ENCODE data around the gene TBC1D2. TPM values are rescaled to one million over a fixed set of nuclear protein-coding genes. Genes with fewer than 3 reads are reported as not detected.
"Not testable (repeated sequence)": the region's sequence is repeated elsewhere in the genome, so short reads cannot be mapped to it uniquely, and the experiment has no call there.

The TBC1D2 gene
- total RNA-seq, 1 donor from 2014 or later = 5.0 TPM

GRCh38 chr9:98271479-98271878 is 16.0 kb upstream of the TBC1D2 start:
- intact Hi-C loops (cut with micrococcal nuclease) = no loop called here

GRCh38 chr9:98270284-98270683 is 14.8 kb upstream of the TBC1D2 start:
- intact Hi-C loops (cut with micrococcal nuclease) = not testable (repeated sequence)

DNA sequence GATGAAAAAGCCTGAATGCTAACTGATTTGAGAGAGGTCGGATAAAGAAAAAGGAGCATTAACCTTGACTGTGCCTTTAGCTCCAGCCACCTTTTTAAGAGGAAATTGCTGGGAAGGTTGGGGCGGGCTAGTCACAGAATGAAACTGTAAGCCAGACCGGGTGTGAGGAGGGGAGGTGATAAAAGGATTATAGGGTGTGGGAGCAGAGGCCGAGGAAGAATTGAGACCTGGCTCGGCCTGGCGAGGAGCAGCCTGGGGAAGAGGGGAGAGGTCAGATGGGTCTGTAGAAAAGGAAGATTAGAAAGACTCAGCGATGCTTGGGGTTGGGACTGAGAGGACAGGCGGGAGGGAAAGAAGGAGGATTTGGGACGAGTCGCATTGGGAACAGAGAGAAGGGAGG is 14.2 kb upstream of the TBC1D2 start:
- intact Hi-C loops (cut with micrococcal nuclease) = not testable (repeated sequence)

GRCh38 chr9:98267556-98267955 is 12.1 kb upstream of the TBC1D2 start:
- intact Hi-C loops (cut with micrococcal nuclease) = not testable (repeated sequence)

GRCh38 chr9:98264516-98264915 is 9.1 kb upstream of the TBC1D2 start:
- intact Hi-C loops (cut with micrococcal nuclease) = no loop called here

DNA sequence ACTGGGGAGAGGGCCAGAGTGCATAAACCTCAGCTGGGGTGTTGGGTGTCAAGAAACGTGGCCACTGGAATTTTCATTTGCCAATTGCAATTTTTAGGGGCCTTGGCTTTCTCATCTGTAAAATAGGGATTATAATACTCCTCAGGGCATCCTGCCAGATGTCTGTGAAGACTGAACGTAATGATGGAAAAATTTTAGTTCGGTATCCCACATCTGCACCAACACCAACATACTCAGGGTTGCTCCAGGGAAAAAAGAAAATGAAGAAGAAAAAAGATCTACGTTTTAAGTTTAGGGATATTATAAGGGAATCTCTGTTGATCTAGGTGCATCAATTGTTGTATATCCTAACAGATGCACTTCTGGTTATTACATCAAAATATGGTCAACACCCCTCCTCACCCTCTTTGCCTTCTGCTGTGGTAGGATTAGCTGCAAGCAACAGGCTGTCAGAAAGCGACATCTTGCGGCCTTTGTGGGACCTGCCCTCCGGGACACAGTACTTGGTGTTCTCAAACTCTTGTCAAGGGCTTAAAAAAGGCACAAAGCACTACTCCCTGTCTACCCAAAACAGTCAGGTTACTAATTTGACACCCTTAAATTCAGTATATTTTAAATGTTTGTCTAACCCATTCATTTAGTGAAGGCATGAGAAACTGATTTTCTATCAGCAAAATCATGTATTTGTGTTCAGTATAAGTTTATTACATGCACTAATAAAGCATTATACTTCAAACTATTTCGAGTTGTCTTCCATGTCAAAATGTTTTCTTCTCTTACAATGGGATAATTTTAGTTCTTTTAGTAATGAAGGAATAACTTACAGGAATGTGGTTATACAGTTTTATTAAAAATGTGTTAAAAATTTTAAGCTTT is 8.3 kb upstream of the TBC1D2 start:
- intact Hi-C loops (cut with micrococcal nuclease) = loop anchor here (1.0 kb wide), 3 partner anchors 58 to 340 kb away; no protein-coding TSS in a partner anchor

DNA sequence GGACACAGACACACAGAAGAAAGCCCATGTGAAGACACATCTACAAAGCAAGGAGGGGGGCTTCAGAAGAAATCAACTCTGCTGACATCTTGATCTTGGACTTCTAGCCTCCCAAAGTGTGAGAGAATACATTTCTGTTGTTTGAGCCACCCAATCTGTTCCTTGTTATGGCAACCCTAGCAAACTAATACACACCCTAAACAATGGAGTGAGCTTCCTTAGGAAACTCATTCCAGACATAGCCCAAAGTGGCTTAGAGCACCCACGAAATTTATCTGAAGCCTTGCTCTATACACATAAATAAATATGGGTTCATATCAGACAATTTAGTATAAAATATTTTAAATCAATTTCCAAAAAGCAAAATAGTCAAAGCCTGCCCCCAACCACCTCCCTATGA is 7.6 kb upstream of the TBC1D2 start:
- intact Hi-C loops (cut with micrococcal nuclease) = loop anchor here (1.0 kb wide), 3 partner anchors 58 to 340 kb away; no protein-coding TSS in a partner anchor

GRCh38 chr9:98262056-98262455 is 6.6 kb upstream of the TBC1D2 start:
- intact Hi-C loops (cut with micrococcal nuclease) = no loop called here

- intact Hi-C loops (cut with micrococcal nuclease) = no loop called here
Measured at GRCh38 chr9:98260635-98261034, 5.2 kb upstream of the TBC1D2 start.

- intact Hi-C loops (cut with micrococcal nuclease) = loop anchor here (5.0 to 10.0 kb wide), 5 partner anchors 157 to 963 kb away; partner anchors contain the start of genes ALG2, SEC61B and XPA
Measured at GRCh38 chr9:98259791-98260190, 4.3 kb upstream of the TBC1D2 start.

GRCh38 chr9:98256756-98257155 is 1.3 kb upstream of the TBC1D2 start:
- intact Hi-C loops (cut with micrococcal nuclease) = loop anchor here (5.0 to 10.0 kb wide), 5 partner anchors 154 to 966 kb away; partner anchors contain the start of genes ALG2, SEC61B and XPA

- intact Hi-C loops (cut with micrococcal nuclease) = loop anchor here (1.0 to 10.0 kb wide), 13 partner anchors 50 to 967 kb away; partner anchors contain the start of genes ALG2, ANP32B, CORO2A and NANS
Measured at GRCh38 chr9:98255061-98255577, 330 bp downstream of the TBC1D2 start.

DNA sequence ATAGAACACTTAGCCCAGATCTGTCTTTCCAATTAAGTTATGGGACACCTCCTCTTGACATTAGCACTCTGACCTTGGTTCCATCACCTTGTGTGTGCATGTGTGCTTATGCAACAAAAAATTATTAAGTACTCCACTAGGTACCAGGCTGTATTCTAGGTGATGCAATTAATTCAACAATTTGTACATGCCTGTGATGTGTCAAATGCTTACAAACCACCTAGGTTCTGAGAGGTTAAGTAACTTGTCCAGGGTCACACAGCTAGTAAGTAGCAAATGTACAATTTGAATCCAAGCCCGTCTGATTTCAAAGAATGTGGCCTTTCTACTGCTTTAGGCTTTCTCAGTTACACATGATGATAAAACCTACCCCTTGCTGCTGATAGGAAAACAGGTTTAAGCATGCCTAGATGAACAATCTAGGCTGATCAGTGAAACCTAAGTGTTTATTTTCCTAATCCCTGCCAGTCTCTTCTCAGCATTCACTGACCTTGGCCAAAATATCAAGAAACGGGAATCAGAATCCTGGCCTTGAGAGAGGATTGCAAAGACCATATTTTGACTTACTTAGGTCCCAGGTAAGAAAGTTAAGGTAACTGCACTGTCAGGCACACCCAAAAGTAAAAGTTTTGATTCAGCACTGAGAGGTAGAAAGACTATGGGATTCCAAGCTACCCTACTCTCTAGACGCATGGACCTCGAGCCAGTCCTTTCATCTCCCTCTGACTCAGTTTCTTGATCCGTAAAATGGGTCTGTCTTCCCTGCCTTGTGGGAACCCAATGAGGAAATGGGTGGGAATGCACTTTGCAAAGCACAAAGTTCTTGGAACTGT is 1.0 kb downstream of the TBC1D2 start:
- intact Hi-C loops (cut with micrococcal nuclease) = loop anchor here (1.0 to 10.0 kb wide), 13 partner anchors 50 to 968 kb away; partner anchors contain the start of genes ALG2, ANP32B, CORO2A and NANS

DNA sequence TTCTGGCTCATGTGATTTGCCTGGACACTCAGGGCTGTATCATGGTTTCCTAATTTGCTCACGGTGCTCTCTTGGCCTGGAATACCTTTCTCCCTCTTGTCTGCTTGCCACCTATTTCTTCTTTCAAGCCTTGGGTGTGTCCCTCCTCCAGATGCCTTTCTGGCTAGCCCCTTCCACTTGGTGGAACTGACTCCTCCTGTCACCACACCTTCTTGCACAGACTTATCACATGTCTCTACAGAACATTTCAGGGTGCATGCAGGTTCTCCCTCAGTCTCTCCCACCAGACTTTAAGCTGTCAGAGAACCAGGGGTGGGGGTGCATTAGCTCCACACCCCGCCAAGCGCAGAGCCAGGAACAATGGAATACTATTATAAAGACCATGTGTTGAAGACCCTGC is 1.9 kb downstream of the TBC1D2 start:
- intact Hi-C loops (cut with micrococcal nuclease) = loop anchor here (10.0 kb wide), 1 partner anchor 559 kb away; the partner anchor contains the start of gene XPA

DNA sequence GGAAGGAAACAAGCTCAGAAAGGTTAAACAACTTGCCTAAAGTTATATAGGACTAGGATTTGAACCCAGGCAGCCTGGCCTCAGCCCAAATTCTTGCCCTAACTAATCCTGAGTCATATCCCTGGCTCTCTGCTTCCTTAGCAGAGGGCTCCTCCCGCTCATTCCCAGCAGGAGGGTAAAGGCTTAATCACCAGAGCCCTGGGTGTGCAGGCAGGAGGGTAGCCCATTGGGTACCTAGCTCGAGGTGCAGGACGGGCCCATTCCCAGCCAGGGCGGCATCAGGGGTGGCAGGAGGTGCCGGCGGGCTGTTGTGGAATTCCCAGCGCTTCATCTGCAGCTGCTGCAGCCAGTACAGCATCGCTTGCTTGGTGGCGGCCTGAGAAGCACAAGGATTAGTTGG is 3.9 kb downstream of the TBC1D2 start:
- intact Hi-C loops (cut with micrococcal nuclease) = loop anchor here (10.0 kb wide), 1 partner anchor 557 kb away; the partner anchor contains the start of gene XPA

DNA sequence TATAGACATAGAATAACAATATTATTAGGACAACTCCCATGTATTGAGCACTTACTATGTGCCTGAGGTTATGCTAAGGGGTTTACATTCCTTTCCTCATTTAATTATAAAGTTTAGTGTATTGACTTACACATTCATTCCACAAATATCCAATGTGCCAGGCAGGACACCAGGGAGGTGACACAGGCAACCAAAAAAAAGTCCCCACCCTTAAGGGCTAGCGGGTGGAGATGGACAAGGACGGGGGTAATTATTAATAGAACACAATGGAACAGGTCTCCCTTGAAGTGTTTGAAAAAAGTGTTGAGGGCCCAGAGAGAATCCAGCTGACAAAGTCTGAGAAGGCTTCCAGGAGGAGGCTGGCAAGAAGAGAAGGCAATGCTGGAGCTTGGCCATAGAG is 5.7 kb downstream of the TBC1D2 start:
- intact Hi-C loops (cut with micrococcal nuclease) = loop anchor here (10.0 kb wide), 1 partner anchor 555 kb away; the partner anchor contains the start of gene XPA

DNA sequence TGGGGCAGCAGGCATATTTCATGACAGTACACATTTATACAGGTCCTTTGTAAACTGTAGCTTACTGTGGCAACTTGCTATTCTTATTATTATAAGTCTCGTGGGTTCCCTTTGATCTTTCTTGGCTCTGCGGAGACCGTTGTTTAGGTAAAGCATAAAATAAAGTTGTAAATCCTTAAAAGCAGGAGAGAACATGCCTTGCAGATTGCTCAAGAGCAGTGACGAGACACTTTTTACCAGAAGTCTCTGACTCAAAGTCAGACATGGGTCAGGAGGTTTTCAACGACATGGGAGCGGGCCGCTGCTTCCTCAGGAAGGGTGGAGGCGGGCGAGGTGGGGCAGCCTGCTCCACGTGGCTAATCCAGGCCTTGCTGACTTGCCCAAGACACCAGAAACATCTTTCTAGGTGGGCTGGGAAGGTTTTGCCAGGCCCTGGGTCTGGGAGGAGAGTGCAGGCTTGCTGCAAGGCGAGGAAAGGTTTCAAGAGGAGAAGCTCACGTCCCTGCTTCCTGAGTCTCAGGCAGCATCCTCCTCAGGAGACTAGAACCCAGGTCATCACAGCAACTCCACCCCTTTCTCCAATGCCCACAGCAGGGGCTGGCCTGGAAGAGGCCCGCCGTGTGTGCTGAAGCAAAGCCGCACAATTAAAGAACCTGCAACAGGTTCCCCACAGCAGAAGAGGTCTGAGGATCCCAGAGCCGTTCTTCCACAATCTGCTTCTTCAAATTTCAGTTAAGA is 6.5 kb downstream of the TBC1D2 start:
- intact Hi-C loops (cut with micrococcal nuclease) = no loop called here

DNA sequence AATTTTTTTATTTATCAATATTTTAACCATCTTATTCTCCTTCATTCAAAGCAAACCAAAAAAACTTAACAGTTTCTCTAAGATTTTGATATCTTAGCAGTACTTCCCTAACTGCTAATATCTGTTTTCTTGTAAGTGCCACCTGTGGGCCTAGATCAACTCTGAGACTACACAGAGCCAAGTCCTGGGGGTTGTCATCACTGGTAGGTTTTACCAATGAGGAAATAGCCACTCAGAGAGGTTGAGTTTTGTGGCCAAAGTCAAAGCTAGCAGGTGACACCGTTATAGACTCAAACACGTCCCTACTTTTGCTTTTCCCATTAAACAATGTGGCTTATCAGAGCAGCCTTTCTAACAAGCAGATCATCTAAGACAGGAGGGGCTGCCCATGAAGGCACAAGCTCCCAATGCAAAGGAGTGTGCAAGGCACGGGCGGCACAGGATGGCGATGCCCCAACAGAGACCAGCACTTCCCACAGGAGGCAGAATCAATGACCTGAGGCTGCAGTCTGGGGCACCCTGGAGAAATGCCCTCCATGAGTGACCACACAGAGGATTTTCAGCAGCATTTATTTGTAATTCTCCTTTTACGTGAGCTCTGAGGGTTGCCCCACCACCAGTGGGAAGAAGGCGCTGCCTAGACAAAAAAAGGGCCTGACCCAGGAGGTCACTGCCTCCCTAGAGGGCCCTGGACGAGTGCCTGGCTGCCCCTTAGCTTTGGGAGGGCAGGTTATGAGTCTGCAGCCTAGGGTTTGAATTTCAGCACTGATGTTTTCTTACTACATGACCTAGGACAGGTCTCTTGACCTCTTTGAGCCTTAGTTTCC is 7.4 kb downstream of the TBC1D2 start:
- intact Hi-C loops (cut with micrococcal nuclease) = no loop called here

- intact Hi-C loops (cut with micrococcal nuclease) = no loop called here
Measured at GRCh38 chr9:98242426-98242825, 13.0 kb downstream of the TBC1D2 start.
